Germinal center (tissue), 1 donor: ENCODE measurements around the gene SEC62.
A peak's percentile ranks its signal among the peaks of the same experiment; 100 is the strongest.
"Not testable (repeated sequence)": the region's sequence is repeated elsewhere in the genome, so short reads cannot be mapped to it uniquely, and the experiment has no call there.

Source experiments
- DNase-seq: peaks from one replicate; pipeline ENCODE4 v3.0.0; 2012; ENCODE audit warnings: mixed read lengths, low spot score

SEC62 gene

GRCh38 chr3:170016057-170016456, 49.5 kb downstream of the SEC62 start:
- DNase-seq = no peak

- not testable (repeated sequence) for DNase-seq
Observed at GRCh38 chr3:170019306-170019705, 52.7 kb downstream of the SEC62 start.

GRCh38 chr3:170021083-170021482, 54.5 kb downstream of the SEC62 start:
- DNase-seq = peak; percentile 47

GRCh38 chr3:170022336-170022735, 55.7 kb downstream of the SEC62 start:
- no peak for DNase-seq

GRCh38 chr3:170023165-170023564, 56.6 kb downstream of the SEC62 start:
- DNase-seq = no peak

- no peak for DNase-seq
Observed at GRCh38 chr3:170024581-170024980, 58.0 kb downstream of the SEC62 start.

GRCh38 chr3:170027233-170028102, 60.9 kb downstream of the SEC62 start:
- no peak for DNase-seq

- no peak for DNase-seq
Observed at GRCh38 chr3:170033489-170033888, 66.9 kb downstream of the SEC62 start.

- peak; percentile 84 for DNase-seq
Observed at GRCh38 chr3:170037463-170038433, 71.1 kb downstream of the SEC62 start, which contains the start of gene GPR160. GPR160 (plus strand) TSS chr3:170037995; CDS start chr3:170083973, 45,978 bp downstream.

- DNase-seq = peak; percentile 69
Observed at GRCh38 chr3:170038434-170039110, 72.0 kb downstream of the SEC62 start.

GRCh38 chr3:170040418-170040817, 73.8 kb downstream of the SEC62 start:
- DNase-seq = no peak

GRCh38 chr3:170043506-170043905, 76.9 kb downstream of the SEC62 start:
- no peak for DNase-seq

GRCh38 chr3:170044271-170044670, 77.7 kb downstream of the SEC62 start:
- no peak for DNase-seq

- peak; percentile 66 for DNase-seq
Observed at GRCh38 chr3:170044795-170045244, 78.2 kb downstream of the SEC62 start.

- no peak for DNase-seq
Observed at GRCh38 chr3:170046269-170047132, 79.9 kb downstream of the SEC62 start.

- DNase-seq = no peak
Observed at GRCh38 chr3:170047133-170047404, 80.5 kb downstream of the SEC62 start.
